Vagina (tissue), 2 donors: Measurements from ENCODE around the gene IP6K2. TPM values are rescaled to one million over a fixed set of nuclear protein-coding genes. Genes with fewer than 3 reads are reported as not detected.
A peak's percentile ranks its signal among the peaks of the same experiment; 100 is the strongest.
"Not testable (repeated sequence)": the region's sequence is repeated elsewhere in the genome, so short reads cannot be mapped to it uniquely, and the experiment has no call there.

Source experiments
- DNase-seq, 2 donors: peaks; one replicate each; pipeline ENCODE4 v3.0.0-alpha.2; 2017; ENCODE audit errors: extremely low spot score in 2 of 2
- H3K27ac ChIP-seq: fragments of 200-600 bp; sonication (generic); one replicate; pipeline ENCODE4 v1.5.1; 2019
- H3K27me3 ChIP-seq: fragments of 200-600 bp; sonication (generic); one replicate; pipeline ENCODE4 v1.5.1; 2019
- H3K36me3 ChIP-seq, 2 donors: fragments of 200-600 bp; sonication (generic); one replicate each; pipeline ENCODE4 v1.5.1; 2017 to 2019
- H3K4me1 ChIP-seq: fragments of 200-600 bp; sonication (generic); one replicate; pipeline ENCODE4 v1.5.1; 2019
- H3K4me3 ChIP-seq, 2 donors: fragments of 200-600 bp; sonication (generic); 1 replicate in 1 of 2; 2 replicates in 1 of 2; pipeline ENCODE4 v1.5.1; 2016 to 2019
- H3K9me3 ChIP-seq: fragments of 200-600 bp; sonication (generic); one replicate; pipeline ENCODE4 v1.5.1; 2019
- POLR2A ChIP-seq, 2 donors: fragments of 450-650 bp; IDR thresholded peaks; one replicate each; pipeline ENCODE4 v1.6.1; 2017; ENCODE audit warnings: antibody characterized with exemption in 2 of 2, mild to moderate bottlenecking in 2 of 2, moderate library complexity in 2 of 2
- POLR2AphosphoS5 ChIP-seq, 2 donors: sonication (generic); formaldehyde crosslinking; IDR thresholded peaks; one replicate each; pipeline ENCODE4 v1.9.0; 2017; ENCODE audit warnings: antibody characterized with exemption in 2 of 2, mild to moderate bottlenecking in 2 of 2, low read depth in 1 of 2; ENCODE audit not compliant: insufficient read depth in 1 of 2
- intact Hi-C: fragments of 100-400 bp; cut with DNase I; formaldehyde crosslinking; loops from one replicate; pipeline ENCODE4 v1.15.1; 2023
- total RNA-seq: library from RNA; depleted of rRNA; stranded (reverse); fragments of >200 nt; gene quantifications from one replicate; pipeline ENCODE4 v1.2.3, GENCODE V29; 2016
- TF ChIP-seq, protein P1 (sequence below), 3 experiments: fragments of 450-650 bp in 2 of 3; fragments of 200-600 bp in 1 of 3; sonication (generic) in 1 of 3; IDR thresholded peaks; one replicate each; pipeline ENCODE4 v1.5.1; 2017 to 2019; ENCODE audit warnings: antibody characterized with exemption in 3 of 3, mild to moderate bottlenecking in 2 of 3, moderate library complexity in 2 of 3

IP6K2 gene
- total RNA-seq, 1 donor from 2014 or later = 119 TPM

DNA sequence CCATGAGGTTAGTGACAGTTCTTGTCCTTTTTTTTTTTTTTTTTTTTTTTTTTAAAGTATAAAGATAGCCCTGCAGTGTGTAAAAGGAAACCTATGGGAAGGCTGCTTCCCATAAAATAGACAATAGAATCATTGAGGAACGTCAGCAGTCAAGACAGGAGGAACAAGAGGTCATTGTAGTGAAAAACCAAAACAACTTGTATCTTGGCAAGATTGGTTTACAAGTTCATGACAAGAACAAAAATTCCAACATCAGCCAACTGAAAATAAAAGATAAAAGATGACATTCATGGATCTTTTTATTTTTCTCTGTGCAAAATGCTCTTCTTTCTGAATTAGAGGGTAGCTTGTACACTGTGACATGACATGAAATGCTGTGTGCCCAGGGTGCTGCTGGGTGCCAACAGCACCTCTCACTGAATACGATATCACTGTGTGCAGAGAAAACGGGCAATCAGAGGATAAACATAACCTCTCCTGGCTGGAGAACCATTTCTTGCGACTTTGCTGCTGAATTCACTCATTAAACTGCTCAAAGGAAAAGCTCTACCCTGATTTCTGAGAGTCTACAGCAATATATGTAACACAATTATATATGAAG, 30.1 kb upstream of the IP6K2 start:
- Histone ChIP-seq H3K4me3 (no peak overlapping the region), H3K27ac (peak overlapping the region; percentile 21), H3K9me3 (no peaks in the 10 kb centered on the region), H3K4me1 (peaks cover 26% of the 10 kb centered on the region), H3K36me3 (peaks cover 0 to 24% of the 10 kb centered on the region in 2 donors), H3K27me3 (no peaks in the 10 kb centered on the region)
- DNase-seq = no peak
- intact Hi-C loops = no loop called here
- peak in 1 of 2 donors; percentile 29 for TF ChIP-seq POLR2AphosphoS5 (IDR thresholded peaks at IDR 0.05; ENCODE audit: insufficient read depth in 1 of 2, low read depth in 1 of 2)
- TF ChIP-seq POLR2A (IDR thresholded peaks at IDR 0.05) = no peak

DNA sequence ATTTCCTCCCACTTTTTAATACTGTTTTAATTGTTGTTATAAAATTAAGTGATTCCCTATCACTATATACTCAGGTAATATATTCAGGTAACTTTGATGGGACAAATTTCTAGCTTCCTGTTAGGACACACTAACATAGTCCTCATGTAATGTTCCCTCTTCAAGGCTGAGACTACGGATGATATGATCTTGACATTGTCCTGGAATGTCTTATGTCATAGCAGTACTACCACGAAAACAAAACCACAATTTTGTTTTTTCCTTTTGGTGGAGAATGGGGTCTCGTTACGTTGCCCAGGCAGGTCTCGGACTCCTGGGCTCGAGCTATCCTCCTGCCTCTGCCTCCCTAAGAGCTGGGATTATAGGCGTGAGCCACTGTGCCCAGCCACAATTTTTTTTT, 26.8 kb upstream of the IP6K2 start:
- DNase-seq = no peak
- no peak overlapping the region for H3K4me3 ChIP-seq

DNA sequence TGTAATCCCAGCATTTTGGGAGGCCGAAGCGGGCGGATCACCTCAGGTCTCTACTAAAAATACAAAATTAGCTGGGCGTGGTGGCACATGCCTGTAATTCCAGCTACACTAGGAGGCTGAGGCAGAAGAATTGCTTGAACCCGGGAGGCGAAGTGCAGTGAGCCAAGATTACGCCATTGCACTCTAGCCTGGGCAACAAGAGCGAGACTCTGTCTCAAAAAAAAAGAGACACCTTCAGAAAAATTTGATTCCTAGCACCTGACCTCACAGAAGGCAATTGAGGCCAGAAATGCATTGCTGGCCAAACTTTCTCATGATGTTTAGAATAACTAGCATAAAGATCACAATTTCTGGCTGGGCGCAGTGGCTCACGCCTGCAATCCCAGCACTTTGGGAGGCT, 24.2 kb upstream of the IP6K2 start:
- H3K4me3 ChIP-seq, DNase-seq, H3K27me3 ChIP-seq, intact Hi-C loops, H3K36me3 ChIP-seq, H3K9me3 ChIP-seq: not testable (repeated sequence)
- H3K4me1 ChIP-seq = peaks cover 48% of the 10 kb centered on the region
- peak overlapping the region; percentile 64 for H3K27ac ChIP-seq

More for the DNA sequence above, 26.8 kb upstream of the IP6K2 start:
- TF ChIP-seq POLR2A (IDR thresholded peaks at IDR 0.05) (no peak), POLR2AphosphoS5 (IDR thresholded peaks at IDR 0.05; ENCODE audit: insufficient read depth in 1 of 2, low read depth in 1 of 2) (no peak)
- Histone ChIP-seq H3K27me3 (no peaks in the 10 kb centered on the region), H3K27ac (no peak overlapping the region), H3K36me3 (peaks cover 0 to 5% of the 10 kb centered on the region in 2 donors), H3K4me1 (peaks cover 50% of the 10 kb centered on the region), H3K9me3 (no peaks in the 10 kb centered on the region)
- intact Hi-C loops = no loop called here

DNA sequence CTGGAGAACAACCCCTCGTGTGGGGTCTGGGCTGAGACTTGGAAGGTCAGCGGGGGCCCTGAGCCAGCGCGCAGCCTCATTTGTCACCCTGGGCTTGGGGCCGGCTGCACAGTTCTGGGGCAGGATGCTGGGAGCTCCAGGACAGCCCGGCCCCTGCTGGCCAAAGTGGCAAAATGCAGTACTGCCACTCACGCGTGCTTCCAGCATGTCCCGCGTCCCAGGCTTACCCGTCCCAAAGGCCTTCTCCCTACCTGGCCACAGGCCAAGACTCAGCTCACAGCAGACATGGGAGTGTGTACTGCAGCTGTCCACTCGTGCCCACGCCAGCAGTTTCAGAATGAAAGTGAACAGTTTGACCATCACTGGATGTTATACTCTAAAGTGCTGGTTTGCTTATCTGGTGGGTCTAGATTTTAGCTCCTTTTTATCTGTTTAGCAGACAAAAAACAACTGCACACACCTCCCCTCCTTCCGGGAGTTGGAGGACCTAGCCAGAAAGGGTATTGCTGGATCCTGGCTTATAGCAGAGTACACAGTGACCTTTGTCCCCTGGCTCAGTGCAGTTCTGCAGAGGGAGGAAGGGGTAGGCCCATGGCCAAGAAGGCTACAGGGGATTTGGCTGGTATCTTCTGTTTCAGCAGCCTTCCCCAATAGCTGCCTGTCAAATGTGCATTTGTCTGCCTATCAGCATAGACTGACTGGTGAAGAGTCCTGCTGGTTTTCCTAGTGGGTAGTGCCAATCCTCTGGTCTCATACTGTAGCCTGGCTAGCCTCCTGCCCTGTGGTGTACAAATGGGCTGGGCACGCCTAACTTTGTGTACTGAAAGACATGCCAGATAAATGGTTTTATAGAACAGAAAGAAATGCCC, 23.2 kb upstream of the IP6K2 start:
- intact Hi-C loops = loop anchor here (2.0 kb wide), 1 partner anchor 13 kb away; no protein-coding TSS in a partner anchor
- Histone ChIP-seq H3K4me1 (peaks cover 56% of the 10 kb centered on the region), H3K27me3 (no peaks in the 10 kb centered on the region), H3K27ac (peak overlapping the region; percentile 64), H3K36me3 (no peaks in the 10 kb centered on the region), H3K4me3 (no peak overlapping the region), H3K9me3 (no peaks in the 10 kb centered on the region)
- TF ChIP-seq POLR2AphosphoS5 (IDR thresholded peaks at IDR 0.05; ENCODE audit: insufficient read depth in 1 of 2, low read depth in 1 of 2) (peak in 1 of 2 donors; percentile 64), POLR2A (IDR thresholded peaks at IDR 0.05) (no peak)
- TF ChIP-seq, protein P1, sequence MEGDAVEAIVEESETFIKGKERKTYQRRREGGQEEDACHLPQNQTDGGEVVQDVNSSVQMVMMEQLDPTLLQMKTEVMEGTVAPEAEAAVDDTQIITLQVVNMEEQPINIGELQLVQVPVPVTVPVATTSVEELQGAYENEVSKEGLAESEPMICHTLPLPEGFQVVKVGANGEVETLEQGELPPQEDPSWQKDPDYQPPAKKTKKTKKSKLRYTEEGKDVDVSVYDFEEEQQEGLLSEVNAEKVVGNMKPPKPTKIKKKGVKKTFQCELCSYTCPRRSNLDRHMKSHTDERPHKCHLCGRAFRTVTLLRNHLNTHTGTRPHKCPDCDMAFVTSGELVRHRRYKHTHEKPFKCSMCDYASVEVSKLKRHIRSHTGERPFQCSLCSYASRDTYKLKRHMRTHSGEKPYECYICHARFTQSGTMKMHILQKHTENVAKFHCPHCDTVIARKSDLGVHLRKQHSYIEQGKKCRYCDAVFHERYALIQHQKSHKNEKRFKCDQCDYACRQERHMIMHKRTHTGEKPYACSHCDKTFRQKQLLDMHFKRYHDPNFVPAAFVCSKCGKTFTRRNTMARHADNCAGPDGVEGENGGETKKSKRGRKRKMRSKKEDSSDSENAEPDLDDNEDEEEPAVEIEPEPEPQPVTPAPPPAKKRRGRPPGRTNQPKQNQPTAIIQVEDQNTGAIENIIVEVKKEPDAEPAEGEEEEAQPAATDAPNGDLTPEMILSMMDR (IDR thresholded peaks at IDR 0.05) = peak; percentile 40 to 67 (median 40)
- no peak for DNase-seq

DNA sequence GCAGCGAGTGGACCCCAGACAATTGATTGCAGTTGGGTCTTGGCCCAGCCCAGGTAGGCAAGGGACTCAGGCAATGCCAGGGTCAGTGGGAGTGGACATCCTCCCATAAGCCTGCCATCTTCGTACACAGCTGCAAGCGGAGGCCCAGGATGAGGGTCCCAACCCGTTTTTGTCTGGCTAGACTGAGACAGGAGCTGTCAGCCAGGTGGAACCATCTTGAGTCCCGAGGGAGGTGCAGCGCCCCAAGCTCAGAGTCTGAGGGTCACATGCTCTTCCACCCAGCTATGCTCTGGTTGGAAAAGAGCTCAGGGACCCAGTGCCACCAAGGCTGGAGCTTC, 22.6 kb upstream of the IP6K2 start:
- no peak overlapping the region for H3K4me3 ChIP-seq
- intact Hi-C loops = loop anchor here (2.0 kb wide), 1 partner anchor 13 kb away; no protein-coding TSS in a partner anchor
- no peak for DNase-seq
- H3K36me3 ChIP-seq = no peaks in the 10 kb centered on the region
- TF ChIP-seq POLR2AphosphoS5 (IDR thresholded peaks at IDR 0.05; ENCODE audit: insufficient read depth in 1 of 2, low read depth in 1 of 2) (no peak), POLR2A (IDR thresholded peaks at IDR 0.05) (no peak)
- TF ChIP-seq, protein P1 (IDR thresholded peaks at IDR 0.05) = no peak
- H3K27ac ChIP-seq = peak overlapping the region; percentile 64
- no peaks in the 10 kb centered on the region for H3K9me3 ChIP-seq
- peaks cover 56% of the 10 kb centered on the region for H3K4me1 ChIP-seq
- H3K27me3 ChIP-seq = no peaks in the 10 kb centered on the region

DNA sequence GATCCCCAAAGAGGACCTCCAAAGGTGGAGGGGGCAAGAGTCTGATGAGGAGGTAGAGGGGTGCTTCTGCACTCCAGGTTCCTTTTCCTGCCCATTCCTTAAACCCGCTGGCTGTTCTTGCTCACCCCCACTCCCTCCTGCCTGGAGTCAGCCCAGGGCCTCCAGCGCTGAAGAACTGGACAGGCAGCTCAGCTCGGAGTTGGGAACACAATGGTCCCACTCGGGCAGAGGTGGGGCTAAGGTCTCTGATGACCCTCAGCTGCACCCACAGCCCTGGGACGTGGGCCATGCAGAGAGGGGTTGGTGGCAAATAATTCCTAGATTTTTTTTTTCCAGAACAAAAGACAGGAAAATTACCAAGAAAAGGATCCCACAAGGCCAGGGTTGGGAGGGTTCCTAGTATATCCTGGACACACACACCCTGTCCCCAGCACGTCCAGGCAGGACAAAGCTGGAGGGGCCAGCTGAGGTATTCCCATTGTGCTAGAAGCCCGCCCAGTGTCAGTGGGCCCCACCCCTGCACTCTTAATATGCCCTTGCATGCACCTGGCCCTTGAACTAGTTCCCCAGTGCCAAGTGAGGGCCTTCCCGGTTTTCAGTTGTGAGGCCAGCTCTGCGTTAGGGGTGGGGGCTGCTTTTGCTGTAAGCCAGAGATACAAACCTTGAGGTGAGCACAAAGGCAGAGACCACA, 22.1 kb upstream of the IP6K2 start:
- TF ChIP-seq POLR2AphosphoS5 (IDR thresholded peaks at IDR 0.05; ENCODE audit: insufficient read depth in 1 of 2, low read depth in 1 of 2) = no peak
- TF ChIP-seq POLR2A (IDR thresholded peaks at IDR 0.05) = no peak
- TF ChIP-seq, protein P1 (IDR thresholded peaks at IDR 0.05) = no peak
- Histone ChIP-seq H3K9me3 (no peaks in the 10 kb centered on the region), H3K27me3 (no peaks in the 10 kb centered on the region), H3K36me3 (no peaks in the 10 kb centered on the region), H3K27ac (peak overlapping the region; percentile 64), H3K4me1 (peaks cover 56% of the 10 kb centered on the region), H3K4me3 (no peak overlapping the region)
- intact Hi-C loops = loop anchor here (2.0 kb wide), 1 partner anchor 14 kb away; no protein-coding TSS in a partner anchor
- DNase-seq = no peak
